Esophagus squamous epithelium (tissue), 4 donors: ENCODE measurements around the gene CCN5.

Experiments used
- CTCF ChIP-seq, 6 experiments: fragments of 450-650 bp in 4 of 6; fragments of 200-600 bp in 2 of 6; sonication (generic) in 2 of 6; IDR thresholded peaks; one replicate each; pipeline ENCODE4 v1.5.1; 2016 to 2019; ENCODE audit warnings: antibody characterized with exemption in 6 of 6, mild to moderate bottlenecking in 4 of 6, moderate library complexity in 4 of 6
- POLR2A ChIP-seq, 4 donors: fragments of 450-650 bp; IDR thresholded peaks; one replicate each; pipeline ENCODE4 v1.6.1; 2017; ENCODE audit warnings: antibody characterized with exemption in 4 of 4, mild to moderate bottlenecking in 4 of 4, moderate library complexity in 3 of 4

- TF ChIP-seq POLR2A (IDR thresholded peaks at IDR 0.05) (no peak), CTCF (IDR thresholded peaks at IDR 0.05) (no peak)
Measured at GRCh38 chr20:44739942-44740341, 24.8 kb downstream of the CCN5 start.
